ENCODE results near the gene SPATA24.

DNA sequence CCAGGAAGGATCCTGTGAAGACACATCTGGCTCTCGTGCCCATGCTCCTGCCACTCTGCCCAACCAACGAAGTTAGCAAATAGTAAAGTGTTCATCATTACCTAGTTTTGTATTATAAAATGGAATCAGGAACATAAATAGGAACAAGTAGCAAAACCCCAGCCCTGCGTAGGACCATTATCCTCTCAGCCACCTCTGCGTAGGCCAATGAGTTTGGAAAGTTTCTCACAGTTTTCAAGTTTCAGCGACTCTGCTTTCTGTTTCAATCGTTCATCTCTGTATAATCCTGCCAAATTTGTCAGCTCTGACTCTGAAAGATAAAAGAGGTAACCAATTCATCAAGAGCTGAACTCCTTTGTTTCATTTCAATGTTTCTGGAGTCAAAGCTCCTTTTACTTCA is 10.1 kb upstream of the SPATA24 start:
- TF ChIP-seq, protein P1, sequence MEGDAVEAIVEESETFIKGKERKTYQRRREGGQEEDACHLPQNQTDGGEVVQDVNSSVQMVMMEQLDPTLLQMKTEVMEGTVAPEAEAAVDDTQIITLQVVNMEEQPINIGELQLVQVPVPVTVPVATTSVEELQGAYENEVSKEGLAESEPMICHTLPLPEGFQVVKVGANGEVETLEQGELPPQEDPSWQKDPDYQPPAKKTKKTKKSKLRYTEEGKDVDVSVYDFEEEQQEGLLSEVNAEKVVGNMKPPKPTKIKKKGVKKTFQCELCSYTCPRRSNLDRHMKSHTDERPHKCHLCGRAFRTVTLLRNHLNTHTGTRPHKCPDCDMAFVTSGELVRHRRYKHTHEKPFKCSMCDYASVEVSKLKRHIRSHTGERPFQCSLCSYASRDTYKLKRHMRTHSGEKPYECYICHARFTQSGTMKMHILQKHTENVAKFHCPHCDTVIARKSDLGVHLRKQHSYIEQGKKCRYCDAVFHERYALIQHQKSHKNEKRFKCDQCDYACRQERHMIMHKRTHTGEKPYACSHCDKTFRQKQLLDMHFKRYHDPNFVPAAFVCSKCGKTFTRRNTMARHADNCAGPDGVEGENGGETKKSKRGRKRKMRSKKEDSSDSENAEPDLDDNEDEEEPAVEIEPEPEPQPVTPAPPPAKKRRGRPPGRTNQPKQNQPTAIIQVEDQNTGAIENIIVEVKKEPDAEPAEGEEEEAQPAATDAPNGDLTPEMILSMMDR (conservative IDR thresholded peaks at IDR 0.05 in 1 of 2, IDR thresholded peaks at IDR 0.05 in 1 of 2; ENCODE audit: low read depth in 1 of 2, low read length in 2 of 2), result no peak
- no peak for TF ChIP-seq EZH2 (IDR thresholded peaks at IDR 0.05; ENCODE audit: low read length, missing control alignments)

Data from fibroblast of lung (primary cell).